Chondrocyte (in vitro differentiated cells): Measurements from ENCODE around the gene ACVRL1. TPM values are rescaled to one million over a fixed set of nuclear protein-coding genes. Genes with fewer than 3 reads are reported as not detected.

Experiments
- DNase-seq: peaks from one replicate; pipeline ENCODE4 v3.0.0; 2021; ENCODE audit warnings: mixed read lengths, low spot score
- H3K27ac Mint-ChIP-seq: one replicate; pipeline ENCODE4 v1.8.0; 2021; ENCODE audit warnings: mild to moderate bottlenecking, moderate library complexity, mixed read lengths; ENCODE audit not compliant: unreplicated experiment
- H3K27me3 Mint-ChIP-seq: 2 replicates; pipeline ENCODE4 v1.8.0; 2021; ENCODE audit warnings: low read depth, mixed read lengths
- H3K36me3 Mint-ChIP-seq: 2 replicates; pipeline ENCODE4 v1.8.0; 2021; ENCODE audit warnings: low read depth, mixed read lengths
- H3K4me1 Mint-ChIP-seq: 2 replicates; pipeline ENCODE4 v1.8.0; 2021; ENCODE audit warnings: low read depth, mild to moderate bottlenecking, mixed read lengths
- H3K4me3 Mint-ChIP-seq: one replicate; pipeline ENCODE4 v1.8.0; 2021; ENCODE audit warnings: mild to moderate bottlenecking, moderate library complexity, mixed read lengths; ENCODE audit not compliant: unreplicated experiment
- H3K9me3 Mint-ChIP-seq: 2 replicates; pipeline ENCODE4 v1.8.0; 2021; ENCODE audit warnings: low read depth, mixed read lengths
- CTCF ChIP-seq: fragments of 200-600 bp; sonication (generic); IDR thresholded peaks from 2 replicates; pipeline ENCODE4 v1.5.0; 2021; ENCODE audit warnings: antibody characterized with exemption, mild to moderate bottlenecking, moderate library complexity
- total RNA-seq: library from RNA; stranded (reverse); gene quantifications from 3 replicates; pipeline ENCODE4 v1.2.1, GENCODE V29; 2021

The ACVRL1 gene
- total RNA-seq, 1 donor from 2014 or later, result 0.60 TPM

GRCh38 chr12:51925346-51926063 is 18.2 kb downstream of the ACVRL1 start:
- Mint-ChIP-seq H3K27me3 (peaks cover 3% of the 10 kb centered on the region), H3K27ac (no peak overlapping the region), H3K4me3 (no peak overlapping the region), H3K36me3 (no peaks in the 10 kb centered on the region), H3K9me3 (no peaks in the 10 kb centered on the region), H3K4me1 (peaks cover 4% of the 10 kb centered on the region)
- TF ChIP-seq CTCF, result no peak
- no peak for DNase-seq

GRCh38 chr12:51926064-51926632 is 18.8 kb downstream of the ACVRL1 start:
- Mint-ChIP-seq H3K27me3 (peaks cover 3% of the 10 kb centered on the region), H3K4me1 (peaks cover 4% of the 10 kb centered on the region), H3K36me3 (no peaks in the 10 kb centered on the region), H3K4me3 (no peak overlapping the region), H3K27ac (no peak overlapping the region), H3K9me3 (no peaks in the 10 kb centered on the region)
- no peak for TF ChIP-seq CTCF
- DNase-seq, result no peak

GRCh38 chr12:51926718-51927117 is 19.4 kb downstream of the ACVRL1 start:
- peak; percentile 61 for TF ChIP-seq CTCF
- Mint-ChIP-seq H3K9me3 (no peaks in the 10 kb centered on the region), H3K27me3 (peaks cover 5% of the 10 kb centered on the region), H3K4me1 (peaks cover 4% of the 10 kb centered on the region), H3K27ac (no peak overlapping the region), H3K36me3 (no peaks in the 10 kb centered on the region), H3K4me3 (no peak overlapping the region)
- DNase-seq, result no peak

GRCh38 chr12:51932218-51933076 is 25.1 kb downstream of the ACVRL1 start:
- Mint-ChIP-seq H3K4me3 (no peak overlapping the region), H3K36me3 (peaks cover 2% of the 10 kb centered on the region), H3K9me3 (no peaks in the 10 kb centered on the region), H3K4me1 (no peaks in the 10 kb centered on the region), H3K27ac (no peak overlapping the region), H3K27me3 (peaks cover 13% of the 10 kb centered on the region)
- no peak for DNase-seq
- TF ChIP-seq CTCF, result no peak

GRCh38 chr12:51934080-51934479 is 26.8 kb downstream of the ACVRL1 start:
- no peak for TF ChIP-seq CTCF
- H3K27ac Mint-ChIP-seq, result no peak overlapping the region
- DNase-seq, result no peak
- no peaks in the 10 kb centered on the region for H3K9me3 Mint-ChIP-seq
- peaks cover 2% of the 10 kb centered on the region for H3K36me3 Mint-ChIP-seq
- no peaks in the 10 kb centered on the region for H3K4me1 Mint-ChIP-seq
- no peak overlapping the region for H3K4me3 Mint-ChIP-seq
- peaks cover 13% of the 10 kb centered on the region for H3K27me3 Mint-ChIP-seq
